Right lobe of liver (tissue), 6 donors: ENCODE measurements around the gene KCNQ1. TPM values are rescaled to one million over a fixed set of nuclear protein-coding genes. Genes with fewer than 3 reads are reported as not detected.

Source experiments
- ATAC-seq, 4 donors: fragments of 200-7000 bp; cut with Tn5 transposase; one replicate each; pipeline ENCODE4 v1.9.1; 2020; ENCODE audit warnings: mild to moderate bottlenecking in 4 of 4, moderate library complexity in 4 of 4
- DNase-seq, 3 donors: peaks; one replicate each; pipeline ENCODE4 v3.0.0-alpha.2; 2020
- H3K27ac ChIP-seq, 3 donors: fragments of 200-600 bp; one replicate each; pipeline ENCODE4 v1.8.0; 2022
- H3K27me3 ChIP-seq, 2 donors: fragments of 200-600 bp; one replicate each; pipeline ENCODE4 v1.8.0; 2022
- H3K36me3 ChIP-seq, 4 donors: fragments of 200-600 bp; sonication (generic) in 1 of 4; one replicate each; pipeline versions ENCODE4 v1.5.1 to v1.8.0; 2017 to 2022; ENCODE audit warnings: control low read depth in 1 of 4
- H3K4me1 ChIP-seq, 4 donors: fragments of 200-600 bp; sonication (generic) in 1 of 4; one replicate each; pipeline versions ENCODE4 v1.5.1 to v1.8.0; 2017 to 2022; ENCODE audit warnings: control low read depth in 1 of 4
- H3K4me3 ChIP-seq, 3 donors: fragments of 200-600 bp; one replicate each; pipeline ENCODE4 v1.8.0; 2022
- H3K9me3 ChIP-seq, 4 donors: fragments of 200-600 bp; sonication (generic) in 1 of 4; one replicate each; pipeline versions ENCODE4 v1.5.1 to v1.8.0; 2017 to 2022; ENCODE audit warnings: control low read depth in 1 of 4
- POLR2A ChIP-seq: fragments of 450-650 bp; IDR thresholded peaks from one replicate; pipeline ENCODE4 v1.6.1; 2017; ENCODE audit warnings: antibody characterized with exemption, mild to moderate bottlenecking
- WGBS: methylation state at CpG from one replicate; pipeline ENCODE4 v1.1.6; 2018; ENCODE audit warnings: low coverage, low lambda C conversion rate; ENCODE audit not compliant: insufficient coverage; ENCODE audit errors: missing lambda C conversion rate; 5-methylcytosine and 5-hydroxymethylcytosine counted together
- intact Hi-C, 2 donors: fragments of 100-400 bp; cut with DNase I; formaldehyde crosslinking; loops; one replicate each; pipeline versions ENCODE4 v1.11.2 to v1.14.1; 2022
- total RNA-seq, 6 experiments: library from RNA; depleted of rRNA in 2 of 6; stranded (reverse); fragments of >200 nt in 2 of 6; fragmentation: NEBNext Ultra II Directional in 3 of 6; extraction: Animal tissue kit (Norgen Biotek cat#: 25700) in 3 of 6; gene quantifications; one replicate each; pipeline versions ENCODE4 v1.1.0 to v1.2.4, GENCODE V29; 2016 to 2023
- TF ChIP-seq, protein P1 (sequence below), 4 donors: fragments of 200-600 bp in 3 of 4; fragments of 450-650 bp in 1 of 4; IDR thresholded peaks; one replicate each; pipeline versions ENCODE4 v1.5.1 to v1.8.0; 2016 to 2022; ENCODE audit warnings: antibody characterized with exemption in 4 of 4, mild to moderate bottlenecking in 2 of 4
- donor health status: DM: no; HTN: yes; CAD: no.
- donor health status: DM: no; HTN: no; CAD: no.
- donor health status: DM: no; HTN: no; CAD: no.
- donor health status: DM: no; HTN: yes; CAD: no.
- donor health status: DM: no; HTN: yes; CAD: no.

Gene KCNQ1
- total RNA-seq, 6 experiments from 2014 or later: 0.61 to 2.4 (median 1.8) TPM

DNA sequence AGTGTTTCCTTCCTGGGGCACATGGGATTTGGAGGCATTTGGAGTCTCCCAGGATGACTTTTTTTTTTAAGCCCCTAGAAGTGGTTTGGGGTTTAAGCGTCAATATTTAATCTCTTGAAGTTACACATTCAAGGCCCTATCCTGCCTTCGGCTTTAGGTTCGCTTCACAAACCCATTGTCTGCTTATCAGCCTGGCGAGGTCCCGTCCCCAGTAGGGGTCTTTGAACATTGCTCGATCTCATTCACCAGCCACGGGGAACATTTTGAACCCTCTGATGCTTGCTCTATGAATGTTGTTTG lies 75.9 kb downstream of the KCNQ1 start:
- Histone ChIP-seq H3K27ac (no peak overlapping the region), H3K4me3 (no peak overlapping the region), H3K36me3 (no peaks in the 10 kb centered on the region), H3K27me3 (no peaks in the 10 kb centered on the region), H3K9me3 (no peaks in the 10 kb centered on the region), H3K4me1 (no peaks in the 10 kb centered on the region)
- TF ChIP-seq, protein P1, sequence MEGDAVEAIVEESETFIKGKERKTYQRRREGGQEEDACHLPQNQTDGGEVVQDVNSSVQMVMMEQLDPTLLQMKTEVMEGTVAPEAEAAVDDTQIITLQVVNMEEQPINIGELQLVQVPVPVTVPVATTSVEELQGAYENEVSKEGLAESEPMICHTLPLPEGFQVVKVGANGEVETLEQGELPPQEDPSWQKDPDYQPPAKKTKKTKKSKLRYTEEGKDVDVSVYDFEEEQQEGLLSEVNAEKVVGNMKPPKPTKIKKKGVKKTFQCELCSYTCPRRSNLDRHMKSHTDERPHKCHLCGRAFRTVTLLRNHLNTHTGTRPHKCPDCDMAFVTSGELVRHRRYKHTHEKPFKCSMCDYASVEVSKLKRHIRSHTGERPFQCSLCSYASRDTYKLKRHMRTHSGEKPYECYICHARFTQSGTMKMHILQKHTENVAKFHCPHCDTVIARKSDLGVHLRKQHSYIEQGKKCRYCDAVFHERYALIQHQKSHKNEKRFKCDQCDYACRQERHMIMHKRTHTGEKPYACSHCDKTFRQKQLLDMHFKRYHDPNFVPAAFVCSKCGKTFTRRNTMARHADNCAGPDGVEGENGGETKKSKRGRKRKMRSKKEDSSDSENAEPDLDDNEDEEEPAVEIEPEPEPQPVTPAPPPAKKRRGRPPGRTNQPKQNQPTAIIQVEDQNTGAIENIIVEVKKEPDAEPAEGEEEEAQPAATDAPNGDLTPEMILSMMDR (IDR thresholded peaks at IDR 0.05): no peak
- no peak for TF ChIP-seq POLR2A
- DNase-seq (no peak), ATAC-seq (no peak)
- intact Hi-C loops: loop anchor here in 1 of 2 donors (10.0 kb wide), 1 partner anchor 316 kb away; no protein-coding TSS in a partner anchor
- 26% methylated on average over 3 of the region's 7 CpGs for WGBS

DNA sequence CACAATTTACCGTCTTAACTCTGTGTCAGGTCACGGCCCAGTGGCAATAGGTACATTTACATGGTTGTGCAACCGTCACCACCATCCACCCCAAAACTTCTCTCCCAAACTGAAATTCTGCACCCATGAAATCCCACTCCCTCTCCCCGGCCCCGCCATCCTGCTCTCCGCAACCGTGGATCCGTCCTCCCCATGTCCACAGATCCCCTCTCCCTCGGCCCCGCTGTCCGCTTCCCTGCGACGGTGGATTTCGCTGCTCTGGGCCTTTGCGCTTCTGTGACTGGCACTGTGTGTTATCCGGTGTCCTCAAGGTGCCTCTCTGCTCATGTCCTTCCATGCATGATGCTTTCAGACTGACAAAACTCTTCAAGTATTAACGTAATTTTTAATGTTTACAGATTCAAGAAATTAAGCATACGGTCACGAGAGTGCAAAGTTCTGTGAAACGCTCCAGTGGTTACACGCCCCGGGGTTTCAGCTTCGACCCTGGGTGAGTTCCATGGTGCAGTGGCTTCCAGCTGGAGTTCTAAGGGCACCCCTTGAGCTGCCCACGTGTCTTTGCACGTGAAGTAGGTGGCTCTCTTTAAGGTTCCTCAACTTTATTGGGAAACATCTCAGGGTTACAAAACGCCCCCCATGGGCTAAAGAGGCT lies 76.4 kb downstream of the KCNQ1 start:
- TF ChIP-seq, protein P1 (IDR thresholded peaks at IDR 0.05): no peak
- no peak for TF ChIP-seq POLR2A

DNA sequence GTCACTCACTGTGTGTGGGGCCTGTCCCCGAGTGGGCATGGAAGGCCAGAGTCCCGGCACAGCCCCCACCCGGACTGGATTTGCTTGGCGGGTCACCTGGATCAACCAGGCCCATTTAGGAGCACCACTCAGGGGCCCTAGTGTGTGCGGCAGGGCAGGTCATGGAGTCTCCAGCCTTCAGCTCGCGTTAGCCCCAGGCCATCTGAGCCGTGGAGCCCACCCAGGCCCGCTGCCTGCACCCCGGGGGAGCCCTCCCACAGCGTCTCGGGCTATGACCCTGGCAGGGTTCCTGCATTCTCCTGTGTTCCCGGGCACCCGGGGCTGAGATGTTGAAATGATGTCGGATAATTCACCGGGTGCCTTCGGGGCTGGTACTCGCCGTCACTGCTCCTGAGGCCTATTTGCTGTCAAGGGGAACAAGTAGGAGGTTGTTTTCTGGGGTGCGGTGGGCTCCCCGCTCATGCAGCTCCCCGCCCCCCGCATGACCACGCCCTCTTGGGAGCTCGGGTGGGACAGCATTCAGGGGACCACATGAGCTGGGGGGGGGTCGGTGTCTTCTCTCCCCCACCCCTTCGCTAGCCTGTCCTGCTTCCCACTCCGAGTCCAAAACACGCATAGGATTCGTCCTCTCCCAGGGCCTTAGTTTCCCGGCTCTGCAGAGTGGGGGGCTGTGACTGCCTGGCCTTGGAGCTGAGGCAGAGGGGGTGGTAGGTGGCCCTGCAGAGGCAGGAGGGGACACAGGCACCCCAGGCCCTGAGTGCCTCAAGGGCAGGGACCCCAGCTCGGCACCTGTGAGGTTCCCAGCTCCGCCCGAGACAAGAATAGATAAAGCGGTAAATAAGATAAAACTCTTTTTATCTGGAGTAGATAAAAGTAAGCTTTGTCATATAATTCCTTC lies 77.2 kb downstream of the KCNQ1 start:
- intact Hi-C loops: loop anchor here in 1 of 2 donors (10.0 kb wide), 1 partner anchor 317 kb away; no protein-coding TSS in a partner anchor
- ATAC-seq: no peak
- 74% methylated on average over 3 of the region's 35 CpGs for WGBS
- Histone ChIP-seq H3K4me3 (no peak overlapping the region), H3K9me3 (no peaks in the 10 kb centered on the region), H3K27me3 (no peaks in the 10 kb centered on the region), H3K27ac (no peak overlapping the region), H3K4me1 (no peaks in the 10 kb centered on the region), H3K36me3 (no peaks in the 10 kb centered on the region)
- peak in 2 of 3 donors; percentile 35 to 45 for DNase-seq
- no peak for TF ChIP-seq POLR2A
- TF ChIP-seq, protein P1 (IDR thresholded peaks at IDR 0.05): no peak

More for the DNA sequence above, 76.4 kb downstream of the KCNQ1 start:
- WGBS: 57% methylated on average over 20 of the region's 26 CpGs
- Histone ChIP-seq H3K27me3 (no peaks in the 10 kb centered on the region), H3K4me1 (no peaks in the 10 kb centered on the region), H3K27ac (no peak overlapping the region), H3K9me3 (no peaks in the 10 kb centered on the region), H3K36me3 (no peaks in the 10 kb centered on the region), H3K4me3 (no peak overlapping the region)
- DNase-seq: peak in 1 of 3 donors; percentile 23
- no peak for ATAC-seq
- intact Hi-C loops: loop anchor here in 1 of 2 donors (10.0 kb wide), 1 partner anchor 316 kb away; no protein-coding TSS in a partner anchor

DNA sequence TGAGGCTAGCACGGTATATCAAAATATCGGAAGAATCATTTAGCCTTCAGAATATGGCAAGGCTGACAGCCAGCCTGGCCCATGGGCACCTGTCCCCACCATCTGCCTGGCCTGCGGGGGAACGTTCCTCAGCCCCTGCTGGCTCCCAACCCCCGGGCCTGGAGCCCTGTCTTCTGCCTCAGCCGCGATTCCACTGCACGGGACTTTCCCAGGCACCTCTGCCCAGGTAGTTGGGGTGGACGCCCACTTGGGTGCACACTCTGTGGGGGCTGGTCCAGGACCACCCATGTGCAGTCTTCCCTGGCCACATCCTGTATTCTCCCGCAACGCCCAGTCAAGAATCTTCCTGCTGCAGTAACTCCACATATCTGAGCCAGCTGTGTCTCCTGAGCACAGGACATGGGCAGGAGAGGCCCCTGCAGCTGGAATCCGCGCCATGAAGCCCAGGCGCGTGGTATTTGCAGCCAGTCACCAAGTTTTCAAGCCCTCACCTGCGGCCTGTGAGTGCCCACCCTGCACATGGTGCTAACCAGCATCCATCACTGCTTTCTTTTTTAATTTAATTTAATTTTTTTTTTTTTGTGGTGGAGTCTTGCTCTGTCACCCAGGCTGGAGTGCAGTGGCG lies 77.9 kb downstream of the KCNQ1 start:
- TF ChIP-seq, protein P1 (IDR thresholded peaks at IDR 0.05): no peak
- TF ChIP-seq POLR2A: no peak
- ATAC-seq: no peak
- 73% methylated on average over 9 of the region's 17 CpGs for WGBS

More for the DNA sequence above, 77.9 kb downstream of the KCNQ1 start:
- Histone ChIP-seq H3K4me3 (no peak overlapping the region), H3K27ac (no peak overlapping the region), H3K9me3 (no peaks in the 10 kb centered on the region), H3K36me3 (no peaks in the 10 kb centered on the region), H3K4me1 (no peaks in the 10 kb centered on the region), H3K27me3 (no peaks in the 10 kb centered on the region)
- DNase-seq: peak; percentile 13 to 43 (median 38)
- intact Hi-C loops: loop anchor here in 1 of 2 donors (10.0 kb wide), 1 partner anchor 318 kb away; no protein-coding TSS in a partner anchor
